WI38 (cell line): ENCODE data around the gene PCDHGB2.
"Not testable (repeated sequence)": the region's sequence is repeated elsewhere in the genome, so short reads cannot be mapped to it uniquely, and the experiment has no call there.

Source experiments
- H3K4me3 ChIP-seq: 2 replicates; pipeline ENCODE4 v1.5.1; 2011; ENCODE audit warnings: low read depth, mild to moderate bottlenecking, control low read depth, low read length
- CTCF ChIP-seq: IDR thresholded peaks from 2 replicates; pipeline ENCODE4 v1.5.1; 2012; ENCODE audit warnings: low read depth, mild to moderate bottlenecking, control low read depth, low read length

Gene PCDHGB2

GRCh38 chr5:141343242-141343952 lies 16.4 kb upstream of the PCDHGB2 start, which contains the start of gene PCDHGA3:
TSS of gene PCDHGA3 (plus strand) at chr5:141343829. CDS start at chr5:141344034, 205 bp downstream.
- H3K4me3 ChIP-seq, result 0 out of 2 replicates have a peak within 1 kb of the TSS, but pooled peaks have one; percentile 1
- TF ChIP-seq CTCF, result peak; percentile 26

GRCh38 chr5:141343953-141344463 lies 15.8 kb upstream of the PCDHGB2 start:
- no peak for TF ChIP-seq CTCF

GRCh38 chr5:141345327-141345726 lies 14.5 kb upstream of the PCDHGB2 start:
- TF ChIP-seq CTCF, result no peak
- no peak overlapping the region for H3K4me3 ChIP-seq

More at GRCh38 chr5:141343953-141344463, 15.8 kb upstream of the PCDHGB2 start:
- H3K4me3 ChIP-seq, result 0 out of 2 replicates have a peak overlapping the region, but pooled peaks have one; percentile 0

GRCh38 chr5:141346017-141346416 lies 13.8 kb upstream of the PCDHGB2 start:
- not testable (repeated sequence) for H3K4me3 ChIP-seq

GRCh38 chr5:141349917-141350619 lies 9.7 kb upstream of the PCDHGB2 start, which contains the start of gene PCDHGB1:
TSS of gene PCDHGB1 (plus strand) at chr5:141350099. CDS start at chr5:141350261, 162 bp downstream.
- TF ChIP-seq CTCF, result peak; percentile 94
- peak within 1 kb of the TSS; percentile 72 for H3K4me3 ChIP-seq

- TF ChIP-seq CTCF, result no peak
- H3K4me3 ChIP-seq, result no peak overlapping the region
These were observed 8.2 kb upstream of the PCDHGB2 start for GRCh38 chr5:141351591-141351990.

GRCh38 chr5:141354900-141355469 lies 4.8 kb upstream of the PCDHGB2 start, which contains the start of gene PCDHGA4:
TSS of gene PCDHGA4 (plus strand) at chr5:141355021. CDS start at chr5:141355108, 87 bp downstream.
- H3K4me3 ChIP-seq, result no peak within 1 kb of the TSS; the same call in 1 of the 2 replicates
- peak; percentile 29; the same call in 1 of the 2 replicates for TF ChIP-seq CTCF
